ENCODE data around the gene GPR62. TPM values are rescaled to one million over a fixed set of nuclear protein-coding genes. Genes with fewer than 3 reads are reported as not detected.

GPR62 gene
- total RNA-seq, 4 donors from 2014 or later: 0.13 to 1.8 (median 0.56) TPM; not detected in 1

DNA sequence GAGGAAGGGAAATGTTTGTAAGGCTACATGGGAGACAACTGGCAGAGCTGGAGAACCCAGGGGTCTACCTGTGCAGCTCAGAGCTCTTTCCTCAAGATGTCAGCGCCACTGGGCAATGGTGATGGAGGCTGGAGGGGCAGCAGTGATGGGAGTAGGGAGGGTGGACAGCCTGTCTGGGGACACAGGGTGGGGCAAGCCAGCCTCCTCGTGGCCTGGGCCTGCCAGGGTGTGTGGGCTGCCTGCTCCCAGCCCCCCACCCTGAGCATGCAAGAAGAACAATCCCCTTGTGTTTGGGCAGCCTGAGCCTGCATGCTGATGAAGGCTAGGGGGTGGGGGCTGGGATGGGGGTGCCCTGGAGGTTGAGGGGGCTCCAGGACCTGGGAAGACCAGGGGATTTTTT is 10.8 kb downstream of the GPR62 start:
- no peak for DNase-seq
- no peak for TF ChIP-seq POLR2A (IDR thresholded peaks at IDR 0.05)
- TF ChIP-seq, protein P1, sequence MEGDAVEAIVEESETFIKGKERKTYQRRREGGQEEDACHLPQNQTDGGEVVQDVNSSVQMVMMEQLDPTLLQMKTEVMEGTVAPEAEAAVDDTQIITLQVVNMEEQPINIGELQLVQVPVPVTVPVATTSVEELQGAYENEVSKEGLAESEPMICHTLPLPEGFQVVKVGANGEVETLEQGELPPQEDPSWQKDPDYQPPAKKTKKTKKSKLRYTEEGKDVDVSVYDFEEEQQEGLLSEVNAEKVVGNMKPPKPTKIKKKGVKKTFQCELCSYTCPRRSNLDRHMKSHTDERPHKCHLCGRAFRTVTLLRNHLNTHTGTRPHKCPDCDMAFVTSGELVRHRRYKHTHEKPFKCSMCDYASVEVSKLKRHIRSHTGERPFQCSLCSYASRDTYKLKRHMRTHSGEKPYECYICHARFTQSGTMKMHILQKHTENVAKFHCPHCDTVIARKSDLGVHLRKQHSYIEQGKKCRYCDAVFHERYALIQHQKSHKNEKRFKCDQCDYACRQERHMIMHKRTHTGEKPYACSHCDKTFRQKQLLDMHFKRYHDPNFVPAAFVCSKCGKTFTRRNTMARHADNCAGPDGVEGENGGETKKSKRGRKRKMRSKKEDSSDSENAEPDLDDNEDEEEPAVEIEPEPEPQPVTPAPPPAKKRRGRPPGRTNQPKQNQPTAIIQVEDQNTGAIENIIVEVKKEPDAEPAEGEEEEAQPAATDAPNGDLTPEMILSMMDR (IDR thresholded peaks at IDR 0.05): no peak
- no peaks in the 10 kb centered on the region for H3K9me3 ChIP-seq
- intact Hi-C loops (cut with DNase I): no loop called here
- H3K4me1 ChIP-seq: peaks cover 10 to 11% of the 10 kb centered on the region in 2 donors
- H3K27ac ChIP-seq: no peak overlapping the region
- H3K27me3 ChIP-seq: no peaks in the 10 kb centered on the region
- WGBS, 2 donors: 85 to 100% methylated on average over 1 to 2 of the region's 2 CpGs
- H3K36me3 ChIP-seq: no peaks in the 10 kb centered on the region
- H3K4me3 ChIP-seq (replicated peaks in 1 of 3): no peak overlapping the region

DNA sequence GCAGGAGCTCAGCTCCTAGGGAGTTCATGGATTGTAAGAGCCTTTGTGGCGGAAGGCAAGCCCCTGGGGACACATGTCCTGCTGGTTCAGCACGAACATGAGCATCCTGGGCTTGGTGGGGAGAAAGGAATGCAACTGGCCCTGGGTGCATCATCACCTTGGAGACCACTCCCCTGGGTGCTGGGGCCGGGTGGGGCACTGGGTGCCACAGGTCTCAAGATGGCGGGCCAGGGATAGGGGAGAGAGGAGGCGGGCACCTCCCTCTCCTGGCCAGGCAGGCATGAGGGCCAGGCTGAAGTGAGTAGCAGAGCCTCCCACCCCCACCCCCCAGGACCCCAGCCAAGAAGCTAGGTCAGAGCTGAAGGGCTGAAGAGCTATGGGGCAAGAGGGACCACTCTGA is 11.3 kb downstream of the GPR62 start:
- no peaks in the 10 kb centered on the region for H3K9me3 ChIP-seq
- H3K4me3 ChIP-seq (replicated peaks in 1 of 3): peak overlapping the region in 2 of 3 donors; percentile 61 to 73
- H3K27ac ChIP-seq: peak overlapping the region in 1 of 3 donors; percentile 53
- TF ChIP-seq, protein P1 (IDR thresholded peaks at IDR 0.05): no peak
- TF ChIP-seq POLR2A (IDR thresholded peaks at IDR 0.05): no peak
- no peaks in the 10 kb centered on the region for H3K36me3 ChIP-seq
- H3K4me1 ChIP-seq: peaks cover 10 to 11% of the 10 kb centered on the region in 2 donors
- H3K27me3 ChIP-seq: no peaks in the 10 kb centered on the region
- intact Hi-C loops (cut with DNase I): no loop called here
- DNase-seq: no peak
- WGBS, 2 donors: 80 to 100% methylated on average over 1 to 2 of the region's 5 CpGs

DNA sequence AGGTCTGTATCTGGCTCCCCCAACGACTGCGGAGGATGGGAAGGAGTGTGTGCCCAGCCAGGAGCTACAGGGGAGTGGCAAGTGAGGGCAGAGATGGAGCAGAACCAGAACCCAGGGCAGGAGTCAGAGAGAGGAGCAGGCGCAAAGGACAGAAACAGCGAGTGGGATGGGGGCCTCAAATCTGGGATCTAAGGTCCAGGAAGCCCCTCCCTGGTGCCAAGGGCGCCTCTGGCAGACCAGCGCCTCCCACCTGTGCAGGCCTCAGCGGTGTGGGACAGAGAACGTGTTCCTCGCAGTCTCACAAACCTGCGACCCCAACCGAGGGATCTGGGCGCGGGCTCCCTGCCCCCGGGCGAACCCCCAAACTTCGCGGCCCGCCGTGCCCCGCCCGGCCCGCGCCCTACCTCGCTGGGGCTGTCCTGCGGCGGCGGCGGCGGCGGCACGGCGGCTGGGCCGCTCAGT is 11.8 kb downstream of the GPR62 start:
- DNase-seq: no peak
- Histone ChIP-seq H3K4me1 (peaks cover 10 to 11% of the 10 kb centered on the region in 2 donors), H3K9me3 (no peaks in the 10 kb centered on the region), H3K27ac (peak overlapping the region; percentile 53 to 69 (median 56)), H3K4me3 (replicated peaks in 1 of 3) (peak overlapping the region; percentile 38 to 73 (median 61)), H3K36me3 (no peaks in the 10 kb centered on the region), H3K27me3 (no peaks in the 10 kb centered on the region)
- no peak for TF ChIP-seq POLR2A (IDR thresholded peaks at IDR 0.05)
- TF ChIP-seq, protein P1 (IDR thresholded peaks at IDR 0.05): peak in 1 of 6 experiments; percentile 12
- WGBS, 2 donors: 9 to 14% methylated on average over 5 to 15 of the region's 33 CpGs
- intact Hi-C loops (cut with DNase I): no loop called here

DNA sequence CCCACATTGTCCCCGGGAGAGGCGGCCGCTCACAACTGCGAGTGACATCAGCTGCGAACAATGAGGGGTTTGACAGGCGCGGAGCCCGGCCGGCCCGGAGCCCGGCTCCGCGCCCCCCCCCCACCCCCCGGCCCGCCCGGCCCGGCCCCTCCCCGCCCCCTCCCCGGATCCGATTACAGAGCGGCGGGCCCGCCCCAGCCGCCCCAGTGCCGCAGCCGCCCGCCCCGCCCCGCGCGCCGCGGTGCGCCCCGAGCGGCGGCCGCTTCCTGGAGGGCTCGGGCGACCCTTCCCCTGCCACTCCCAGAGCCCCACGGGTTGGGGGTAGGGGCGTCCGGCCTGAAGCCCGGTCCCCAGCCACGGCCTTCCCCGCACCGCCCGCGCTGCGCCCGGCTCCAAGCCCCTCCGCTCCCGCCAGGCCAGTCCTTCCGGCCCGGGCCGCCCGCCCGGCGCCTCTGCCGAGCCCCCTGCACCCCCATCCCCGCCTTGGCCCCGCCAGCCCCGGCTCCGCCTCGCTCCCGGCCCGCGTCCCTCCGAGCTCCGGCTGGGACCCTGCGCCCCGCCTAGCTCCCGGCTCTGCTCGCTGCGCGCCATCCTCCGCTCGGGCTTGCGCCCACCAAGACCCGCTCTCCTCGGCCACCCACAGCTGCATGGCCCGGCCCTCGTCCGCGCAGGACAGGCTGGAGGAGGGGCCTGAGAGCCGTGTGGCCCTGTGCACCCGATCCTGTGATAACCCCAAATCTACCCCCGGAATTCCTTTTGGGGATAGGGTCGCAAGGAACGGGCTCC is 12.4 kb downstream of the GPR62 start, which contains the start of gene PCBP4:
Gene PCBP4, minus strand, starts transcription at position 71 of the 786 bp plus-strand sequence. CDS start 6,214 bp downstream, outside the sequence.
- intact Hi-C loops (cut with DNase I): no loop called here
- Histone ChIP-seq H3K4me1 (peaks cover 10 to 12% of the 10 kb centered on the region in 2 donors), H3K27ac (peak within 1 kb of the TSS; percentile 78 to 83 (median 82))

More for the DNA sequence above, 12.4 kb downstream of the GPR62 start, which contains the start of gene PCBP4:
- TF ChIP-seq POLR2A (IDR thresholded peaks at IDR 0.05): peak in 1 of 2 donors; percentile 75
- TF ChIP-seq, protein P1 (IDR thresholded peaks at IDR 0.05): no peak
- H3K36me3 ChIP-seq: no peaks in the 10 kb centered on the region
- DNase-seq: peak; percentile 75 to 77
- H3K27me3 ChIP-seq: no peaks in the 10 kb centered on the region
- 2 to 4% methylated on average over 8 of the region's 90 CpGs for WGBS, 2 donors
- peak within 1 kb of the TSS; percentile 61 to 95 (median 73) for H3K4me3 ChIP-seq (replicated peaks in 1 of 3)
- no peaks in the 10 kb centered on the region for H3K9me3 ChIP-seq
